Airway epithelial cell (primary cell): ENCODE results near the gene PMP22. TPM values are rescaled to one million over a fixed set of nuclear protein-coding genes. Genes with fewer than 3 reads are reported as not detected.

Source experiments
- total RNA-seq: library from RNA; depleted of rRNA; stranded (reverse); fragments of >200 nt; gene quantifications from 2 replicates; pipeline ENCODE4 v1.2.3, GENCODE V29; 2015

PMP22 gene
- total RNA-seq: 0.28 and 0.63 TPM in 2 replicates

DNA sequence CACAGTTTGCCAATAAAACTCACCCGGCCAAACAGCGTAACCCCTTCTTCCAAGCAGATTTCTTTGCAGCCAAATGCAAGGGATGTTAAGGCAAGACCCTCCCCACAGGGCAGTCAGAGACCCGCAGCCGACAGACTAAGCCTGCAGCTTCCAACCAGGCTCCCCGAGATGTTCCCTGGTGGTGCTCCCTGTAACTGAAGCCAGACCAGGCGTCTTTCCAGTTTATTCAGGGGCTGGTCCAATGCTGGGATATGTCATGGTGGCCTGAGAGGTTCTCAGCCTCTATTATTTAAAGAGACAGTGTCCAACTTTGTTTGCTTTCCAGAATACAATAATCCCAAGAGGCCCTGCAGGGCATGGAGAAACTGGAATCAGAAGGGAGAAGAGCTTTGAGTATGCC lies at the start of gene PMP22:
PMP22 (minus strand) TSS at position 196 of the 400 bp plus-strand sequence. CDS start 4,599 bp downstream, outside the sequence.

Other genes with a start within 250 kb of the PMP22 start
- gene TEKT3, start 76.3 kb upstream of the PMP22 start, total RNA-seq: not detected in 2 replicates
- 3.2 and 5.9 TPM in 2 replicates for gene CDRT4, start 202.3 kb upstream of the PMP22 start, total RNA-seq